K562 (cell line): ENCODE data around the gene OBP2A. TPM values are rescaled to one million over a fixed set of nuclear protein-coding genes. Genes with fewer than 3 reads are reported as not detected.

Experiments used
- ATAC-seq: fragments of 200-7000 bp; cut with Tn5 transposase; 3 replicates; pipeline ENCODE4 v1.9.1; 2020; ENCODE audit warnings: moderate library complexity
- BruUV-seq: library from RNA; stranded (reverse); fragments of 400-500 nt; replicated peaks from 2 replicates; lab custom pipeline; 2021; lab: Mats Ljungman, UMichigan
- CTCF ChIA-PET: fragments of 300-600 bp; formaldehyde crosslinking; extraction: SDS; loops from one replicate; lab custom pipeline; 2021; ENCODE audit warnings: low intra/inter-chr PET ratio; lab: Yijun Ruan, JAX
- POLR2A ChIA-PET: fragments of 300-600, 350-650 bp; sonication (Branson Sonifier 250); formaldehyde crosslinking; extraction: SDS; loops from one replicate; lab custom pipeline; 2021; ENCODE audit warnings: antibody characterized with exemption, inconsistent platforms; lab: Yijun Ruan, JAX
- DNase-seq, 4 experiments: peaks; one replicate each; pipeline versions ENCODE4 v3.0.0 to v3.0.0-alpha.2; 2011 to 2018; ENCODE audit warnings: low spot score in 3 of 4, mixed read lengths in 3 of 4; ENCODE audit errors: extremely low read depth in 1 of 4
- FAIRE-seq: peaks from 2 replicates; lab custom pipeline; 2011; peaks lifted over from hg19 to GRCh38; lab: Jason Lieb, UNC
- H2AFZ ChIP-seq: 2 replicates; pipeline ENCODE4 v1.6.0; 2011; ENCODE audit warnings: low read depth, low read length, control low read depth, inconsistent platforms
- H3K27ac ChIP-seq: fragments of 200-600 bp; 3 replicates; pipeline ENCODE4 v1.8.0; 2011; ENCODE audit warnings: low read depth, mild to moderate bottlenecking, control low read depth, inconsistent platforms, low read length, moderate library complexity, mixed read lengths; ENCODE audit errors: extremely low read depth
- H3K27me3 ChIP-seq, 2 experiments: fragments of 300-600 bp in 1 of 2; 2 replicates in 1 of 2; 3 replicates in 1 of 2; pipeline versions ENCODE4 v1.6.0 to v1.8.0; 2011; ENCODE audit warnings: inconsistent platforms in 2 of 2, low read length in 2 of 2, mild to moderate bottlenecking in 1 of 2, mixed read lengths in 1 of 2, moderate library complexity in 1 of 2; ENCODE audit not compliant: control insufficient read depth in 2 of 2, insufficient read depth in 2 of 2
- H3K36me3 ChIP-seq: fragments of 300-600 bp; 3 replicates; pipeline ENCODE4 v1.8.0; 2011; ENCODE audit warnings: mild to moderate bottlenecking, low read length, inconsistent platforms; ENCODE audit not compliant: control insufficient read depth, insufficient read depth
- H3K4me1 ChIP-seq, 2 experiments: fragments of 200-600 bp in 1 of 2; replicated peaks in 1 of 2; 2 replicates in 1 of 2; 3 replicates in 1 of 2; pipeline versions ENCODE4 v1.5.1 to v1.8.0; 2011; ENCODE audit warnings: inconsistent platforms in 2 of 2, low read length in 2 of 2, mild to moderate bottlenecking in 1 of 2, mixed read lengths in 1 of 2, moderate library complexity in 1 of 2; ENCODE audit not compliant: control insufficient read depth in 2 of 2, insufficient read depth in 2 of 2
- H3K4me2 ChIP-seq: 2 replicates; pipeline ENCODE4 v1.6.1; 2011; ENCODE audit warnings: low read length, control low read depth, inconsistent platforms, mixed read lengths; ENCODE audit not compliant: insufficient read depth
- H3K4me3 ChIP-seq: fragments of 200-600 bp; sonication (generic), shearing (Covaris generic); 2 replicates; pipeline ENCODE4 v1.5.1; 2016; ENCODE audit warnings: control low read depth, inconsistent platforms
- H3K79me2 ChIP-seq: fragments of 200-600 bp; 3 replicates; pipeline ENCODE4 v1.8.0; 2011; ENCODE audit warnings: low read length, inconsistent platforms; ENCODE audit not compliant: control insufficient read depth, insufficient read depth
- H3K9ac ChIP-seq, 2 experiments: 2 replicates each; pipeline versions ENCODE4 v1.6.0 to v1.6.1; 2011; ENCODE audit warnings: low read depth in 2 of 2, low read length in 2 of 2, control low read depth in 1 of 2, inconsistent platforms in 1 of 2, mild to moderate bottlenecking in 1 of 2, mixed read lengths in 1 of 2; ENCODE audit not compliant: insufficient read depth in 1 of 2
- H3K9me1 ChIP-seq: one replicate; pipeline ENCODE4 v1.6.0; 2011; ENCODE audit warnings: inconsistent platforms, mild to moderate bottlenecking, low read length, moderate library complexity; ENCODE audit not compliant: control insufficient read depth, insufficient read depth
- H3K9me3 ChIP-seq: replicated peaks from 2 replicates; pipeline ENCODE4 v1.5.1; 2011; ENCODE audit warnings: low read depth, low read length, inconsistent platforms; ENCODE audit not compliant: control insufficient read depth, insufficient read depth
- H4K20me1 ChIP-seq: replicated peaks from 2 replicates; pipeline ENCODE4 v1.6.1; 2011; ENCODE audit warnings: low read length, inconsistent platforms, mixed read lengths; ENCODE audit not compliant: control insufficient read depth, insufficient read depth
- COPS2 ChIP-seq: fragments of 450-650 bp; conservative IDR thresholded peaks from 2 replicates; pipeline ENCODE4 v1.6.1; 2016; ENCODE audit warnings: mild to moderate bottlenecking, moderate library complexity
- GTF2E2 ChIP-seq: fragments of 200-800 bp; sonication (Bioruptor generic); IDR thresholded peaks from 2 replicates; pipeline ENCODE4 v1.6.1; 2016; ENCODE audit warnings: missing genetic modification characterization, missing compliant biosample characterization
- HMGN3 ChIP-seq: IDR thresholded peaks from 2 replicates; pipeline ENCODE4 v1.6.1; 2011; ENCODE audit warnings: borderline replicate concordance, low read depth, mild to moderate bottlenecking, mixed read lengths, low read length; ENCODE audit not compliant: insufficient read length; ENCODE audit errors: extremely low read depth
- MBD2 ChIP-seq: sonication (generic); IDR thresholded peaks from 2 replicates; pipeline ENCODE4 v1.6.1; 2016; ENCODE audit warnings: low read depth, borderline replicate concordance
- NCOR1 ChIP-seq: fragments of 450-650 bp; IDR thresholded peaks from 2 replicates; pipeline ENCODE4 v1.6.1; 2016; ENCODE audit warnings: mild to moderate bottlenecking, moderate library complexity
- PCBP2 ChIP-seq: fragments of 200-400 bp; formaldehyde crosslinking; IDR thresholded peaks from 2 replicates; pipeline ENCODE4 v1.6.1; 2018; ENCODE audit warnings: low read length, low read depth, mild to moderate bottlenecking, moderate library complexity; ENCODE audit not compliant: poor library complexity, severe bottlenecking
- RUNX1 ChIP-seq: sonication (generic); IDR thresholded peaks from 2 replicates; pipeline ENCODE4 v1.6.1; 2016; ENCODE audit warnings: antibody characterized with exemption, low read depth
- TBL1XR1 ChIP-seq, 2 experiments: IDR thresholded peaks; 2 replicates each; pipeline ENCODE4 v1.6.1; 2012; ENCODE audit warnings: improper control_type of control experiment in 2 of 2, low read length in 2 of 2, mild to moderate bottlenecking in 1 of 2
- WGBS: fragments of 100-300 bp; shearing (Covaris generic); methylation state at CpG from one replicate; pipeline ENCODE4 v1.1.6; 2016; ENCODE audit warnings: low coverage, mixed read lengths; ENCODE audit not compliant: insufficient coverage; ENCODE audit errors: missing lambda C conversion rate; 5-methylcytosine and 5-hydroxymethylcytosine counted together
- in situ Hi-C: fragments of 300-500 bp; cut with MboI; formaldehyde crosslinking; loops from 4 replicates; pipeline ENCODE4 v1.15.0; 2018; ENCODE audit warnings: inconsistent platforms, mixed read lengths
- intact Hi-C: fragments of 100-400 bp; cut with micrococcal nuclease; formaldehyde crosslinking; loops from 2 replicates; pipeline ENCODE4 v1.14.2; 2022
- polyA plus RNA-seq, 8 experiments: library from polyadenylated mRNA; depleted of rRNA in 4 of 8; stranded (reverse) in 5 of 8; unstranded in 3 of 8; fragments of >200 nt; fragmentation: Nextera tagmentation in 2 of 8; fragmentation: Illumina TruSeq in 1 of 8; extraction: Ambion mirVana in 2 of 8; extraction: Trizol in 1 of 8; gene quantifications; 2 replicates each; pipeline versions ENCODE4 v1.2.1 to v1.2.3, GENCODE V29; 2011 to 2014; ENCODE audit warnings: inconsistent platforms in 1 of 8, missing spikeins in 1 of 8
- total RNA-seq, 7 experiments: library from RNA; depleted of rRNA in 6 of 7; stranded (reverse); fragments of >200 nt in 6 of 7; fragmentation: Illumina TruSeq in 2 of 7; extraction: Trizol in 2 of 7; gene quantifications; 2 replicates each; pipeline versions ENCODE4 v1.2.1 to v1.2.3, GENCODE V29; 2011 to 2021; ENCODE audit warnings: low replicate concordance in 1 of 7
- TF ChIP-seq, protein P1 (sequence below): sonication (generic); formaldehyde crosslinking; IDR thresholded peaks from 2 replicates; pipeline ENCODE4 v1.8.0; 2022; ENCODE audit warnings: mild to moderate bottlenecking, missing genetic modification reagents

OBP2A gene
- total and polyA plus RNA-seq, 9 of the 15 experiments (the other 6 are each of a cell fraction or from before 2014, with no cell fraction given), result not detected

DNA sequence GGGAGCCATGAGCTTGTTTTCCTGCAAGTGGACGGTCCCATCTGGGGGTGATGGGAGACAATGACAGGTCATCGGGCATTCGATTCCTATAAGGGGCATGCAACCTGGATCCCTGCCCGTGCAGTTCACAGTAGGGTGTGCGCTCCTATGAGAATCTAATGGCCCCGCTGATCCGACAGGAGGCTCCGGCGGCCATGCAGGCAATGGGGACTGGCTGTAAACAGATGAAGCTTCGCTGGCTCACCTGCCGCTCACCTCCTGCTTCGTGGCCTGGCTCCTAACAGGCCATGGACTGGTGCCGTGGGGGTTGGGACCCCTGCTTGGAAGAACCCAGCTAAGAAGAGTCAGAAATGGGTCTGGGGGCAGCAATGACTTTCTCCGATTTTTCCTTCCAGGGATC lies 36.6 kb downstream of the OBP2A start:
- no peaks in the 10 kb centered on the region for H3K36me3 ChIP-seq
- WGBS, result 3% methylated on average over 14 of the region's 14 CpGs
- peaks cover 0 to 67% of the 10 kb centered on the region in 2 experiments; a peak in 3 of 5 replicates for H3K27me3 ChIP-seq
- peaks cover 7 to 28% of the 10 kb centered on the region in 2 experiments; a peak in 2 of 5 replicates for H3K4me1 ChIP-seq
- no TSS peak for BruUV-seq
- CTCF ChIA-PET, result no interaction called here
- in situ Hi-C loops, result no loop called here
- intact Hi-C loops, result no loop called here
- ATAC-seq (no peak), DNase-seq (no peak)
- no peak overlapping the region for H3K4me2 ChIP-seq
- H3K9ac ChIP-seq, result no peak overlapping the region
- 0 out of 2 replicates have a peak, but pooled peaks cover 5% of the 10 kb centered on the region for H4K20me1 ChIP-seq
- H3K9me1 ChIP-seq, result no peaks in the 10 kb centered on the region
- H3K9me3 ChIP-seq, result no peaks in the 10 kb centered on the region
- TF ChIP-seq COPS2 (no peak), TBL1XR1 (IDR thresholded peaks at IDR 0.05; ENCODE audit: low read length in 2 of 2) (no peak), RUNX1 (no peak), MBD2 (no peak), GTF2E2 (tag) (no peak), PCBP2 (no peak), HMGN3 (no peak), NCOR1 (no peak)
- TF ChIP-seq, protein P1, sequence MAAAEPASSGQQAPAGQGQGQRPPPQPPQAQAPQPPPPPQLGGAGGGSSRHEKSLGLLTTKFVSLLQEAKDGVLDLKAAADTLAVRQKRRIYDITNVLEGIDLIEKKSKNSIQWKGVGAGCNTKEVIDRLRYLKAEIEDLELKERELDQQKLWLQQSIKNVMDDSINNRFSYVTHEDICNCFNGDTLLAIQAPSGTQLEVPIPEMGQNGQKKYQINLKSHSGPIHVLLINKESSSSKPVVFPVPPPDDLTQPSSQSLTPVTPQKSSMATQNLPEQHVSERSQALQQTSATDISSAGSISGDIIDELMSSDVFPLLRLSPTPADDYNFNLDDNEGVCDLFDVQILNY (CRISPR knock-in tag), result no peak
- TF ChIP-seq, all 486 proteins: peak for 0
- FAIRE-seq, result no peak
- POLR2A ChIA-PET, result interaction anchor here (0.6 kb wide), 1 partner anchor 1236 kb away, joined by 3 read pairs; no protein-coding TSS in a partner anchor
- H3K4me3 ChIP-seq, result no peak overlapping the region
- no peak overlapping the region for H2AFZ ChIP-seq
- no peak overlapping the region for H3K27ac ChIP-seq
- H3K79me2 ChIP-seq, result no peaks in the 10 kb centered on the region
